GM18517 (cell line): ENCODE results near the gene TOR1A.
"Not testable (repeated sequence)": the region's sequence is repeated elsewhere in the genome, so short reads cannot be mapped to it uniquely, and the experiment has no call there.

Experiments
- ATAC-seq: cut with Tn5 transposase; IDR thresholded peaks from one replicate; pipeline ENCODE4 v1.9.1; 2021; ENCODE audit warnings: mild to moderate bottlenecking, moderate library complexity; ENCODE audit not compliant: unreplicated experiment

The TOR1A gene

GRCh38 chr9:129823542-129823934 lies 398 bp downstream of the TOR1A start:
- ATAC-seq = no peak

DNA sequence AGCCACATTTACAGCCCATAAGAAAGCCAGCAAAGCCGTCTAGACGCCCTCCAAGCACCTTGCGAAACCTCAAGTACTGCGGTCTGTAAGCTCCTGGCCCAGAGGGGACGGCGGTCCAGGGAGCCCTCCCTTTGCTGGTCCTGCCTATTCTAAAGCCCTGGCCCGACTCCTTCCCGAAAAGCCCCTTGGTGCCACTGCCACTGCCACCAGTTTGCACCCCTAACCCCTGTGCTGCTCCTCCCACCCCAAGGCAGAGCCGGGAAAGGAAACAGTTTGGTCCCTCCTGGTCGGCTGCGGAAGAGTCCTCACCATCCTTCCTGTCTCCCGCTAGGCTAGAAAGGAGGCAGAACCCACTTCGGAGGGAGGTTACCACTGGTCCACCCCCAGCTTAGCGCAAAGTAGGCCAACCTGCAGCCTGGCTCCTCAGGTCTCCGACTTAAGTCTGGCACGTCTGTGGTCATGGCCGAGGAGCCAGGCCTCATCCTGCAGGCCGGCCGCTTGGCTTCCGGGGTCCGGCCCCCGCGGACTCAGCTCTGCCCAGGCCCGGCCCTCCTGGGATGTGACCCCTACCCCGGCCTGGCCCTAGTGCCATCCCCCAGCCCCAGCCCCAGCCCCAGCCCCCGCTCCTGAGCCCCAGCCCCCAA lies 916 bp downstream of the TOR1A start:
- no peak for ATAC-seq

- no peak for ATAC-seq
Observed at GRCh38 chr9:129816501-129817435, 7.2 kb downstream of the TOR1A start.

DNA sequence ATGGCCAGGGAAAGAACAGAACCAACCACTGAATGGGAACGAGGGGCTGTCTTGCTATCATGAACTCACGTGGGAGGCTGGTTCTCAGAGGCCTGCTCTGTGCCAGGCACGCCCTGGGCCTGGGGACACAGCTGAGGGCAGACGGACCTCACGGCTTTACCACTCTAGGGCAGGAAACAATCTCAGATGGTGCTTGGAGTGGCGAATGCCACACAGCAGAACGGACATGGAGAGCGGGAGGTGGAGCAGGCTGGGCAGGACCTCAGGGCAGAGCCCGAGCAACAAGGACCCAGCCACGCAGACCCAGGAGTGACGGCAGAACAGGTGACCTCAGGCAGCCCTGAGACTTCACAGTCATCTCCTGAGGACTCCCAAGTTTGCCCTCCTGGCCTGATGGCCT lies 8.7 kb downstream of the TOR1A start:
- no peak for ATAC-seq

DNA sequence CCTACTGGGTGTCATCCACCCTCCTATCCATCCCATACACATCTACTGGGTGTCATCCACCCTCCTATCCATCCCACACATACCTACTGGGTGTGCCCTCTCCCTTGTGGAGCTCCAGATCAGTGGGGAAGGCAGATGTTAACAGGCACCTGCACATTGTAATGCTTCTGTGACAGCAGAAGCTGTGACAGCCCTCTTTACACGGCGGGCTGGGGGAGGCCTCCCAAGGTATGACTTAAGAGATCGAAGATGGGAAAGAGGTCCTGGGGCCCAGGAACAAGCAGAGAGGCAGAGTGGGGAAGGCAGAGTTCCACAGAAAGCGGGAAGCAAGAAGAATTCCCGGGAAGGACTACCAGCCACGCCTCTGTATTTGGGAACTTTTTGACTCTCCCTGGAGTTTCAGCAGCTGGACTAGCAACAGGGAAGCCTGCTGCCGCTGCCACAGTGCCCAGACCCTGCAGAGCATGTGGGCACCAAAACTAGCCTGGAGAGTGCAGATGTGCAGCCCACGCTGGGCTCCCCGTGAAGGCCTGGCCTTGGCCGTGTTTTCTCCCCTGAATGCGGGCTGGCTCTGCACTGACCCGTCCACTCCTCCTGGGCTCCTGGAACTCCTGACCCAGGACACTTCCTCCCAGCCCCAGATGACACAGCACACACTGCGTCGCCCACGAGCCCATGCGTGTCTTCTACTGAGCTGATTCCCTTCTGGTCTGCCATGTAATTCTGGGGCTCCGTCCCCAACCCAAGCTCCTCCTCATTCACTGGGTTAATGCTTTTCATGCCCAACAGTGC lies 9.3 kb downstream of the TOR1A start:
- ATAC-seq = no peak

DNA sequence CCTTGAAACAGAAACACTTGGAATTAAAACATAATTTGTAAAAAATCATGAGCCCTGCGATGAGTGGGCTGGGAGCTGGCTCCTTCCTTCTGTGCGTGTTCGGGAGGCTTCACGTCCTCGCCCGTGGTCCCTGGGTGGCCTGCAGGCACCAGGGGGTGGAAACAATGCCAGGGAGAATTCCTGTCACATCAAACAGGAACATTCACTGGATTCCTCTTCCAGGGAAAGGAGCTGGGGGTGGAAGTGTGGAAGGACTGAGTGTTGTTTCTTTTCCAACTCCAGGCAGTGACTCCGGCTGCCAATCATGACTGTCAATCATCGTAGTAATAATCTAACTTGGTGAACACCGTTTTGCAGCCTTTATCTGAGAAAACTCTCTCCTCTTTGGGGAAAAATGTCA lies 10.3 kb downstream of the TOR1A start:
- no peak for ATAC-seq

- no peak for ATAC-seq
Observed at GRCh38 chr9:129812385-129812784, 11.6 kb downstream of the TOR1A start.

DNA sequence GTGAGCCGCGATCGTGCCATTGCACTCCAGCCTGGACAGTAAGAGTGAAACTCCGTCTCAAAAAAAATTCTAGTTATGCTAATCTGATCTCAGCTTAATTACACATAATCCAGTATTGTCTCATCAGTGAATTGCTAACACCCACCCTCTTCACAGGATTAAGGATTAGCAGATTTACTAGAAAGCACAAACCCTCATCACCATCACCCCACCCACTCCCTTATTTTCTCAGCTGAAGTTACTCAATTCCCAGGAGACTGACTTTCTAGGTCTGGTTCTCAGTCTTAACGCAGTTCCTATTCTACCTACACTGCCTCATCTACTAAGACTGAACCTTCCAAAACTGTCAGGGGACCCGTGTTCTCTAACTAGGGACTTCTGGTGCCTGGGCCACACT lies 12.0 kb downstream of the TOR1A start:
- ATAC-seq = no peak

DNA sequence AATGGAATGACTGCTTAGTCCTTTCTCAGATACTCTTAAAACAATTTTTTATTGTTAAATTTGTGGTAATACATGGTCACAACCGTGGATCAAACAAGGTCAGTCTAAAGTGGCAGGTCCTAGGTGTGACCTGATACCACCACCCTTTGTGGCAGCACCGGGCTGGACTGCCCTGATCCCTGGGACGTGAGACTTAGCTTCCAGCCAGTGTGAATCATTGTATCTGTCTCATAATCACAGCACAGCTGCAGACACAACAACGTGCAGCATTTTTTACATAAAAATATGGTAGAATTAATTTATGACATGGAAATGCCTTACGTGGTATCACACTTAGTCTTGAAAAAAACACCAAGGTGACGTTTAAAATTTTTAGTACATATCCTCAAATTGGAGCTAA lies 13.1 kb downstream of the TOR1A start:
- ATAC-seq = no peak

- ATAC-seq = no peak
Observed at GRCh38 chr9:129810116-129810515, 13.8 kb downstream of the TOR1A start.

DNA sequence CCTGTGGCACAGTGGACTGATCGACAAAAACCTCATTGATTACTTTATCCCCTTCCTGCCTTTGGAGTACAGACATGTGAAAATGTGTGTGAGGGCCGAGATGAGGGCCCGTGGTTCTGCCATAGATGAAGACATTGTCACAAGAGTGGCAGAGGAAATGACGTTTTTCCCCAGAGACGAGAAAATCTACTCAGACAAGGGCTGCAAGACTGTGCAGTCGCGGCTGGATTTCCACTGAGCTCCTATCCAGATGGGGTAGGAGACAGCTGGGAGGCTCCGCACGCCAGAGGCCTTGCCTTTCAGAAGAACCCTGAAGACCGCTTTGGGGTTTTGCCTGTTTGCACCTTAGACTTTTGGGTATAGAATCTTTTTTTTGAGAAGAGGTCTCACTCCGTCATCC lies 14.6 kb downstream of the TOR1A start:
- ATAC-seq = no peak

GRCh38 chr9:129806061-129806460 lies 17.9 kb downstream of the TOR1A start:
- no peak for ATAC-seq

- ATAC-seq = no peak
Observed at GRCh38 chr9:129803676-129804060, 20.3 kb downstream of the TOR1A start.

- peak; percentile 90 for ATAC-seq
Observed at GRCh38 chr9:129802833-129803675, 20.9 kb downstream of the TOR1A start, which contains the start of gene TOR1B. TOR1B (plus strand) TSS chr9:129803184; CDS start chr9:129803213, 29 bp downstream.

GRCh38 chr9:129801504-129801903 lies 22.4 kb downstream of the TOR1A start:
- ATAC-seq = no peak

- ATAC-seq = no peak
Observed at GRCh38 chr9:129798973-129799372, 25.0 kb downstream of the TOR1A start.

GRCh38 chr9:129796029-129796428 lies 27.9 kb downstream of the TOR1A start:
- not testable (repeated sequence) for ATAC-seq

GRCh38 chr9:129794549-129794948 lies 29.4 kb downstream of the TOR1A start:
- no peak for ATAC-seq

DNA sequence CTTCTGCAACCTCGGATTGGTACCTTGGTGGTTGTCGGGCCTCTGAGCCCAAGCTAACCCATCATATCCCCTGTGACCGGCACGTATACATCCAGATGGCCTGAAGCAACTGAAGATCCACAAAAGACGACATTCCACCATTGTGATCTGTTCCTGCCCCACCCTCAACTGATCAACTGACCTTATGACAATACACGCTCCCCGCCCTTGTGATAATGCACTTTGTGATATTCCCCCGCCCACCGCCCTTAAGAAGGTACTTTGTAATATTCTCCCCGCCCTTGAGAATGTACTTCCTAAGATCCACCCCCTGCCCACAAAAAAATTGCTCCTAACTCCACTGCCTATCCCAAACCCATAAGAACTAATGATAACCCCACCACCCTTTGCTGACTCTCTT lies 37.5 kb downstream of the TOR1A start:
- no peak for ATAC-seq

- ATAC-seq = no peak
Observed at GRCh38 chr9:129785866-129786265, 38.1 kb downstream of the TOR1A start.
